IPS-15b (cell line): ENCODE data around the gene TEX11.

Source experiments
- H3K27me3 ChIP-seq: one replicate; pipeline ENCODE4 v1.6.1; 2013; ENCODE audit warnings: low read length; ENCODE audit not compliant: control insufficient read depth, insufficient read depth
- H3K36me3 ChIP-seq: one replicate; pipeline ENCODE4 v1.6.1; 2013; ENCODE audit warnings: low read length; ENCODE audit not compliant: control insufficient read depth, insufficient read depth
- H3K4me1 ChIP-seq: one replicate; pipeline ENCODE4 v1.6.1; 2013; ENCODE audit warnings: mild to moderate bottlenecking, low read length; ENCODE audit not compliant: control insufficient read depth, insufficient read depth
- H3K4me3 ChIP-seq: one replicate; pipeline ENCODE4 v1.5.1; 2013; ENCODE audit warnings: low read depth, low read length
- H3K9ac ChIP-seq: one replicate; pipeline ENCODE4 v1.6.1; 2013; ENCODE audit warnings: low read depth, mild to moderate bottlenecking, low read length
- H3K9me3 ChIP-seq: one replicate; pipeline ENCODE4 v1.6.1; 2013; ENCODE audit warnings: mild to moderate bottlenecking, low read length; ENCODE audit not compliant: control insufficient read depth, insufficient read depth

TEX11 gene

DNA sequence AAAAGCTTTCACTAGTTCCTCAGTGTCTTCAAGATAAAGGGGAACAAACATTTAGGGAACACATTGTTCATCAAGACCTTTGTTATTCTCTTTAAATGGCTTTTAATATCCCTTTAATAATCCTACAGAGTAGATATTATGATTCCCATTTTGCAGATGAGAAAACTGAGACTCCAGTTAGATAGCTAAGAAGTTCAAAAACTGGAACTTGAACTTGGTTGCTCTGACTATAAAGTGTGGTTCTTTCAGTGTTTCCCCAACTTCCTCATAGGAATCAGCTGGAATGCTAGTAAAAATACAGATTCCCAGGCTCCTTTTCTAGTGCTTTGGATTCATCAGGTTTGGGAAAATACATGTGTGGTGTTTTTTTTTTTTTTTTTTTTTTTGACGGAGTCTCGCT is 426.2 kb downstream of the TEX11 start:
- Histone ChIP-seq H3K27me3 (no peaks in the 10 kb centered on the region), H3K36me3 (peaks cover 10% of the 10 kb centered on the region), H3K4me1 (peaks cover 16% of the 10 kb centered on the region), H3K9me3 (no peaks in the 10 kb centered on the region), H3K9ac (no peak overlapping the region), H3K4me3 (no peak overlapping the region)

GRCh38 chrX:70481471-70482270 is 426.8 kb downstream of the TEX11 start:
- Histone ChIP-seq H3K4me1 (peaks cover 16% of the 10 kb centered on the region), H3K9ac (no peak overlapping the region)

DNA sequence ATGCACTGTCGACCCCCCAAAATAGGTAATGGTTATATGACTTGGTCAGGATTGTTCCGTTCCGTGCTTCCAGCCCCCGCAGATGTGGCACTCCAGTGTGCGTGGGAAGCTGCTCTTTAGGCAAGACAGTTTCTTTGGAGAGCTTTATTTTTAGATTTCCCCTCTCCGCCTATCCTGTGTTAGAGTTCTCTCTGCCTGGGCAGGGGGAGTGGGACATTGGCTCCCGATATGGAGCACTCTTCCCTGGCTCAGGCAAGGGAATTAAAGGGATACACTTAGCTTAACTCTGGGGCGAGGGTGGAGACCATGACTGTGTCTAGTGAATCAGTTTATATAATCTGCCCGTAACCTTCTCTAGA is 427.9 kb downstream of the TEX11 start:
- Histone ChIP-seq H3K4me1 (peaks cover 20% of the 10 kb centered on the region), H3K27me3 (no peaks in the 10 kb centered on the region), H3K4me3 (no peak overlapping the region), H3K36me3 (peaks cover 10% of the 10 kb centered on the region), H3K9me3 (no peaks in the 10 kb centered on the region), H3K9ac (no peak overlapping the region)

More at GRCh38 chrX:70481471-70482270, 426.8 kb downstream of the TEX11 start:
- H3K27me3 ChIP-seq, result no peaks in the 10 kb centered on the region
- no peak overlapping the region for H3K4me3 ChIP-seq
- peaks cover 10% of the 10 kb centered on the region for H3K36me3 ChIP-seq
- no peaks in the 10 kb centered on the region for H3K9me3 ChIP-seq

DNA sequence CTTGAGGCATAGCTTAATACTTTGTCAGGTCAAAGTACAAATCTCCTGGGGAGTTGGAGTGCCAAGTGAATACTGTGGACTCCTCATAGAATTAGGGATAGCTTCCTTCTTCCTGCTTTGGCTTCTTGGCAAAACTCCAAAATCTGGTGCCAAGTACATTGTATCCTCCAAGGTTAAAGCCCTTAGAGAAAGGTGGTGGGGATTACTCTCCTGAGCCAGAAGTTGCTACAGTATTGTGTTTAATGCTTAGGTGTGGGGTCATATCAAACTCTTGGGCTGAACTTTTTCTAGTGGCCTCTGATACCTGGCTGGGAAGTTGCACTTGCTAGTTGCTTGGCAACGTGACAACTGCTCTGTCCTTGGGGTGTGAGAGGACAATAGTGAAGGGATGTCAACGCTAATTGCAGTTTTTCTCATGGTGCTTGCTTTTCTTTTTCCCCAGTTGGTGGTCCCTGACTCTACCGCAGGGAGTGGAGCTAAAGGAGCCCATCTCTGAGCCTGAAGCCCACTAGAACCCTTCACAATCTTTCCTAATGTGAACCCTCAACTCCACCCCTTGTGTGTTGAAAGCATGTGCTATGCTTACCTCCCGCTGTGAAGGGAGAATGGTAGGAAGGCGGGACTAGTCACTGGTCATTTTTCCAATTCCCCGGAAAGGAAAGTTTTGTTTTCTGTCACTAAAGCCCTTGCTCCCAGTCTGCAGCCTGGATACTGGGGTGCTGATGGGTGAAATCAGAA is 428.4 kb downstream of the TEX11 start:
- Histone ChIP-seq H3K36me3 (peaks cover 7% of the 10 kb centered on the region), H3K9me3 (no peaks in the 10 kb centered on the region), H3K9ac (no peak overlapping the region), H3K4me1 (peaks cover 20% of the 10 kb centered on the region), H3K27me3 (no peaks in the 10 kb centered on the region), H3K4me3 (no peak overlapping the region)

DNA sequence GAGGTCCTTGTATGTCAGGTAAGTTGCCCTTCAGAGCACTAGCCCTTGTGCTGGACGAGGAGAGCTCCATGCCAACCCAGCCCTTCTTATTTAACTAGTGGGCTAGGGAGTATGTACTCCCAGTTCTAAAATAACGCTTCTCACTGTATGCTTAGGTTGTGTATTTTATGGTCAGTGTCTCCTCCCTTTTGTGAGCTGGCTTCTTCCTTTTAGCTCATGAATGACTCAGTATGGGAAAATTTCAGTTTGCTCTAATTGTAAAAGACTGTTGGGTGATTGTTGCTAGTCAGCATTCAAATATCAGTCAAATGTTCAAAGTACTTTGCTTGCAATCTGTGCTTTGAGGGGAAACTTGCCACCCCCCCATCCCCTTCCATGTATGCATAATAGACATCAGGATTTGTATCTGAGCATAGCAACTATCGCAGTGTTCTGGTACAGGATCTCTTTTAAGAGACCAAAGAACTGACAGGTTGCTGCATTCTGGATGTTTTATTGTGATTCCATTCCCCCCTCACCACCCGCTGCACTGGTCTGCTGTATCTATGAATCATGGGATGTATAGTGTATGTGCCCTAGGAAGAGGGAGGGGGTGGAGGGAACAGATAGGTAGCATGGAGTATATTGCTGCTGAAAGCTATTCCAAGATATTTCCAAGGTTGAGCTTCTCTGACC is 429.1 kb downstream of the TEX11 start:
- Histone ChIP-seq H3K27me3 (no peaks in the 10 kb centered on the region), H3K36me3 (peaks cover 4% of the 10 kb centered on the region), H3K9me3 (no peaks in the 10 kb centered on the region), H3K4me1 (peaks cover 20% of the 10 kb centered on the region), H3K4me3 (no peak overlapping the region), H3K9ac (no peak overlapping the region)
